ENCODE data around the gene YTHDF1. TPM values are rescaled to one million over a fixed set of nuclear protein-coding genes. Genes with fewer than 3 reads are reported as not detected.
A peak's percentile ranks its signal among the peaks of the same experiment; 100 is the strongest.

The YTHDF1 gene
- total and polyA plus RNA-seq, 8 donors: 11.1 to 24.0 (median 15.9) TPM

- intact Hi-C loops (cut with DNase I): no loop called here
- TF ChIP-seq, protein P1, sequence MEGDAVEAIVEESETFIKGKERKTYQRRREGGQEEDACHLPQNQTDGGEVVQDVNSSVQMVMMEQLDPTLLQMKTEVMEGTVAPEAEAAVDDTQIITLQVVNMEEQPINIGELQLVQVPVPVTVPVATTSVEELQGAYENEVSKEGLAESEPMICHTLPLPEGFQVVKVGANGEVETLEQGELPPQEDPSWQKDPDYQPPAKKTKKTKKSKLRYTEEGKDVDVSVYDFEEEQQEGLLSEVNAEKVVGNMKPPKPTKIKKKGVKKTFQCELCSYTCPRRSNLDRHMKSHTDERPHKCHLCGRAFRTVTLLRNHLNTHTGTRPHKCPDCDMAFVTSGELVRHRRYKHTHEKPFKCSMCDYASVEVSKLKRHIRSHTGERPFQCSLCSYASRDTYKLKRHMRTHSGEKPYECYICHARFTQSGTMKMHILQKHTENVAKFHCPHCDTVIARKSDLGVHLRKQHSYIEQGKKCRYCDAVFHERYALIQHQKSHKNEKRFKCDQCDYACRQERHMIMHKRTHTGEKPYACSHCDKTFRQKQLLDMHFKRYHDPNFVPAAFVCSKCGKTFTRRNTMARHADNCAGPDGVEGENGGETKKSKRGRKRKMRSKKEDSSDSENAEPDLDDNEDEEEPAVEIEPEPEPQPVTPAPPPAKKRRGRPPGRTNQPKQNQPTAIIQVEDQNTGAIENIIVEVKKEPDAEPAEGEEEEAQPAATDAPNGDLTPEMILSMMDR (IDR thresholded peaks at IDR 0.05): no peak
- no peak overlapping the region for H3K4me3 ChIP-seq
- DNase-seq (no peak), FAIRE-seq (no peak), ATAC-seq (no peak)
- H3K4me1 ChIP-seq: no peaks in the 10 kb centered on the region
- H3K27me3 ChIP-seq: no peaks in the 10 kb centered on the region
- no peaks in the 10 kb centered on the region for H3K36me3 ChIP-seq
- no peaks in the 10 kb centered on the region for H3K9me3 ChIP-seq
- no peak overlapping the region for H3K27ac ChIP-seq
- 72 to 80% methylated on average over 7 of the region's 7 CpGs for whole genome bisulfite sequencing, 2 donors
Measured at GRCh38 chr20:63187338-63188158, 28.4 kb downstream of the YTHDF1 start.

GRCh38 chr20:63186528-63187316, 29.2 kb downstream of the YTHDF1 start:
- FAIRE-seq (no peak), ATAC-seq (peak in 1 of 4 donors; percentile 6), DNase-seq (no peak)
- Histone ChIP-seq H3K27me3 (no peaks in the 10 kb centered on the region), H3K4me1 (no peaks in the 10 kb centered on the region), H3K36me3 (no peaks in the 10 kb centered on the region), H3K9me3 (no peaks in the 10 kb centered on the region), H3K27ac (no peak overlapping the region), H3K4me3 (no peak overlapping the region)
- intact Hi-C loops (cut with DNase I): no loop called here
- TF ChIP-seq, protein P1 (IDR thresholded peaks at IDR 0.05): no peak
- WGBS, 2 donors: 83 to 87% methylated on average over 8 of the region's 8 CpGs

GRCh38 chr20:63186084-63186483, 29.8 kb downstream of the YTHDF1 start:
- no peak overlapping the region for H3K4me3 ChIP-seq
- FAIRE-seq (no peak), DNase-seq (no peak), ATAC-seq (no peak)
- no peak overlapping the region for H3K27ac ChIP-seq
- intact Hi-C loops (cut with DNase I): no loop called here
- no peaks in the 10 kb centered on the region for H3K36me3 ChIP-seq
- H3K9me3 ChIP-seq: no peaks in the 10 kb centered on the region
- 78 to 84% methylated on average over 8 of the region's 8 CpGs for WGBS, 2 donors
- TF ChIP-seq, protein P1 (IDR thresholded peaks at IDR 0.05): no peak
- peaks cover 0 to under 1% (median 0%) of the 10 kb centered on the region in 4 donors for H3K27me3 ChIP-seq
- no peaks in the 10 kb centered on the region for H3K4me1 ChIP-seq

- FAIRE-seq (no peak), ATAC-seq (no peak), DNase-seq (no peak)
- Histone ChIP-seq H3K9me3 (no peaks in the 10 kb centered on the region), H3K27ac (no peak overlapping the region), H3K4me1 (no peaks in the 10 kb centered on the region), H3K4me3 (no peak overlapping the region), H3K27me3 (peaks cover 0 to 8% (median 1%) of the 10 kb centered on the region in 4 donors), H3K36me3 (no peaks in the 10 kb centered on the region)
- TF ChIP-seq, protein P1 (IDR thresholded peaks at IDR 0.05): no peak
- intact Hi-C loops (cut with DNase I): no loop called here
- 82 to 88% methylated on average over 21 of the region's 21 CpGs for WGBS, 2 donors
Measured at GRCh38 chr20:63185215-63185796, 30.6 kb downstream of the YTHDF1 start.
